IMR-90 (cell line): Measurements from ENCODE around the gene LPIN1. TPM values are rescaled to one million over a fixed set of nuclear protein-coding genes. Genes with fewer than 3 reads are reported as not detected.
A peak's percentile ranks its signal among the peaks of the same experiment; 100 is the strongest.

Source experiments
- ATAC-seq: fragments of 200-7000 bp; cut with Tn5 transposase; 2 replicates; pipeline ENCODE4 v1.9.1; 2020; ENCODE audit warnings: low read depth, mild to moderate bottlenecking, moderate library complexity
- BruUV-seq: library from RNA; stranded (reverse); fragments of 400-500 nt; replicated peaks from 2 replicates; lab custom pipeline; 2021; lab: Mats Ljungman, UMichigan
- CTCF ChIA-PET: fragments of 300-600 bp; formaldehyde crosslinking; extraction: SDS; loops from one replicate; lab custom pipeline; 2021; ENCODE audit warnings: antibody characterized with exemption; lab: Yijun Ruan, JAX
- POLR2A ChIA-PET: fragments of 300-600 bp; sonication (Branson Sonifier 250); formaldehyde crosslinking; loops from one replicate; lab custom pipeline; 2022; ENCODE audit warnings: antibody characterized with exemption; ENCODE audit not compliant: unreplicated experiment; lab: Charles Lee
- DNase-seq: peaks from one replicate; pipeline ENCODE4 v3.0.0; 2013
- H2AFZ ChIP-seq: replicated peaks from 2 replicates; pipeline ENCODE3; 2013; ENCODE audit warnings: low read length, mild to moderate bottlenecking; ENCODE audit not compliant: poor library complexity
- H2AK5ac ChIP-seq: 2 replicates; pipeline ENCODE4 v1.6.1; 2013; ENCODE audit warnings: low read depth, low read length, inconsistent platforms
- H2AK9ac ChIP-seq: replicated peaks from 2 replicates; pipeline ENCODE3; 2013; ENCODE audit warnings: mild to moderate bottlenecking, low read depth, low read length, moderate library complexity; ENCODE audit not compliant: poor library complexity
- H2BK120ac ChIP-seq: 2 replicates; pipeline ENCODE4 v1.6.1; 2013; ENCODE audit warnings: low read depth, low read length, inconsistent platforms
- H2BK15ac ChIP-seq: 3 replicates; pipeline ENCODE4 v1.6.1; 2013; ENCODE audit warnings: low read depth, low read length, inconsistent platforms
- H2BK20ac ChIP-seq: 2 replicates; pipeline ENCODE4 v1.6.1; 2013; ENCODE audit warnings: low read depth, mild to moderate bottlenecking, inconsistent platforms, low read length, moderate library complexity
- H2BK5ac ChIP-seq: 2 replicates; pipeline ENCODE4 v1.6.1; 2013; ENCODE audit warnings: mild to moderate bottlenecking, low read depth, low read length, inconsistent platforms; ENCODE audit not compliant: poor library complexity, severe bottlenecking
- H3K14ac ChIP-seq: replicated peaks from 2 replicates; pipeline ENCODE4 v1.6.1; 2013; ENCODE audit warnings: low read depth, low read length, inconsistent platforms
- H3K18ac ChIP-seq: 2 replicates; pipeline ENCODE4 v1.6.1; 2013; ENCODE audit warnings: low read depth, low read length, control low read depth
- H3K23ac ChIP-seq: 2 replicates; pipeline ENCODE4 v1.6.1; 2013; ENCODE audit warnings: low read depth, low read length, inconsistent platforms
- H3K27ac ChIP-seq: 2 replicates; pipeline ENCODE4 v1.5.1; 2013; ENCODE audit warnings: mild to moderate bottlenecking, control low read depth, low read length; ENCODE audit not compliant: insufficient read depth
- H3K27me3 ChIP-seq: 2 replicates; pipeline ENCODE4 v1.6.1; 2013; ENCODE audit warnings: low read length; ENCODE audit not compliant: control insufficient read depth, insufficient read depth
- H3K36me3 ChIP-seq: 2 replicates; pipeline ENCODE4 v1.6.1; 2013; ENCODE audit warnings: low read length, mixed read lengths; ENCODE audit not compliant: control insufficient read depth, insufficient read depth
- H3K4ac ChIP-seq: 2 replicates; pipeline ENCODE4 v1.6.1; 2013; ENCODE audit warnings: low read depth, low read length, inconsistent platforms
- H3K4me1 ChIP-seq: 2 replicates; pipeline ENCODE4 v1.6.1; 2013; ENCODE audit warnings: low read length, mixed read lengths; ENCODE audit not compliant: control insufficient read depth, insufficient read depth
- H3K4me2 ChIP-seq: 2 replicates; pipeline ENCODE4 v1.6.1; 2013; ENCODE audit warnings: low read depth, mild to moderate bottlenecking, control low read depth, low read length, moderate library complexity
- H3K4me3 ChIP-seq: 2 replicates; pipeline ENCODE4 v1.5.1; 2013; ENCODE audit warnings: low read depth, mild to moderate bottlenecking, control low read depth, low read length, moderate library complexity; ENCODE audit not compliant: insufficient read depth
- H3K56ac ChIP-seq: 2 replicates; pipeline ENCODE4 v1.6.1; 2013; ENCODE audit warnings: low read length, inconsistent platforms; ENCODE audit not compliant: insufficient read depth; ENCODE audit errors: extremely low read depth
- H3K79me1 ChIP-seq, 2 experiments: 2 replicates each; pipeline ENCODE4 v1.6.1; 2013; ENCODE audit warnings: low read length in 2 of 2, inconsistent platforms in 1 of 2, low read depth in 1 of 2
- H3K9ac ChIP-seq: 2 replicates; pipeline ENCODE4 v1.6.1; 2013; ENCODE audit warnings: low read depth, low read length, control low read depth
- H3K9me1 ChIP-seq: 2 replicates; pipeline ENCODE4 v1.6.1; 2013; ENCODE audit warnings: low read length, inconsistent platforms; ENCODE audit not compliant: insufficient read depth
- H3K9me3 ChIP-seq: 2 replicates; pipeline ENCODE4 v1.6.1; 2013; ENCODE audit warnings: low read length; ENCODE audit not compliant: control insufficient read depth, insufficient read depth
- H4K20me1 ChIP-seq: 2 replicates; pipeline ENCODE4 v1.6.1; 2013; ENCODE audit warnings: low read length, inconsistent platforms; ENCODE audit not compliant: insufficient read depth
- H4K5ac ChIP-seq: 2 replicates; pipeline ENCODE4 v1.6.1; 2013; ENCODE audit warnings: mild to moderate bottlenecking, low read depth, low read length, control low read depth
- H4K8ac ChIP-seq, 2 experiments: 2 replicates each; pipeline ENCODE4 v1.6.1; 2013; ENCODE audit warnings: low read depth in 2 of 2, low read length in 2 of 2, control low read depth in 1 of 2, inconsistent platforms in 1 of 2
- H4K91ac ChIP-seq: 2 replicates; pipeline ENCODE4 v1.6.1; 2013; ENCODE audit warnings: low read depth, low read length, inconsistent platforms; ENCODE audit not compliant: insufficient read depth
- CEBPB ChIP-seq: IDR thresholded peaks from 2 replicates; pipeline ENCODE4 v1.6.1; 2012; ENCODE audit warnings: low read depth, low read length, improper control_type of control experiment
- RCOR1 ChIP-seq: IDR thresholded peaks from 2 replicates; pipeline ENCODE4 v1.6.1; 2012; ENCODE audit warnings: mild to moderate bottlenecking, low read length, improper control_type of control experiment; ENCODE audit not compliant: insufficient replicate concordance
- WGBS, 2 experiments: methylation state at CpG; one replicate each; pipeline versions ENCODE4 v1.1.5 to v1.1.7; 2013; ENCODE audit warnings: missing lambda C conversion rate in 2 of 2; ENCODE audit not compliant: insufficient read length in 1 of 2; ENCODE audit errors: extremely low coverage in 2 of 2; 5-methylcytosine and 5-hydroxymethylcytosine counted together
- dilution Hi-C: fragments of 300-500 bp; cut with HindIII; formaldehyde crosslinking; loops from one replicate; pipeline ENCODE4 v1.14.3; 2018; ENCODE audit warnings: low sequenced_read_pairs; ENCODE audit not compliant: unreplicated experiment
- in situ Hi-C: fragments of 300-500 bp; cut with MboI; formaldehyde crosslinking; loops from 3 replicates; pipeline ENCODE4 v1.14.3; 2019; ENCODE audit warnings: low sequenced_read_pairs, inconsistent platforms, mixed read lengths
- intact Hi-C: fragments of 100-400 bp; cut with micrococcal nuclease; formaldehyde crosslinking; loops from 2 replicates; pipeline ENCODE4 v1.10.0; 2022
- polyA plus RNA-seq, 3 experiments: library from polyadenylated mRNA; depleted of rRNA; stranded (reverse); fragments of >200 nt; gene quantifications; 2 replicates each; pipeline ENCODE4 v1.2.3, GENCODE V29; 2012; ENCODE audit warnings: low replicate concordance in 1 of 3
- total RNA-seq: library from RNA; depleted of rRNA; stranded (reverse); fragments of >200 nt; gene quantifications from 2 replicates; pipeline ENCODE4 v1.2.3, GENCODE V29; 2012

Gene LPIN1
- total and polyA plus RNA-seq, 2 of the 4 experiments (the other 2 are of a cell fraction), result 21.3 to 25.1 TPM

- CTCF ChIA-PET, result interaction anchor here (1.5 kb wide), 1 partner anchor 40 kb away, joined by 5 read pairs; no protein-coding TSS in a partner anchor
- POLR2A ChIA-PET, result no interaction called here
These were observed 32.0 kb downstream of the LPIN1 start for GRCh38 chr2:11778416-11778815.

More at GRCh38 chr2:11778416-11778815, 32.0 kb downstream of the LPIN1 start:
- TF ChIP-seq RCOR1 (no peak), CEBPB (no peak)
- Histone ChIP-seq H2AFZ (no peak overlapping the region), H3K4me2 (no peak overlapping the region), H2BK20ac (no peak overlapping the region), H4K91ac (no peak overlapping the region), H3K4me1 (peaks cover 7% of the 10 kb centered on the region), H3K18ac (no peak overlapping the region), H3K79me1 (peaks cover 0 to 9% of the 10 kb centered on the region in 2 experiments; a peak in 1 of 4 replicates), H4K8ac (peak overlapping the region in 1 of 2 experiments; percentile 8; a peak in 1 of 4 replicates), H3K4ac (no peak overlapping the region), H3K9ac (no peak overlapping the region), H3K56ac (no peak overlapping the region), H3K4me3 (no peak overlapping the region), H4K20me1 (no peaks in the 10 kb centered on the region), H2BK15ac (no peak overlapping the region), H2BK5ac (no peak overlapping the region), H3K9me3 (no peaks in the 10 kb centered on the region), H4K5ac (no peak overlapping the region), H3K23ac (no peak overlapping the region), H3K9me1 (peaks cover 4% of the 10 kb centered on the region), H2BK120ac (no peak overlapping the region), H2AK9ac (no peak overlapping the region), H3K14ac (no peak overlapping the region), H3K36me3 (peaks cover 32% of the 10 kb centered on the region), H3K27me3 (no peaks in the 10 kb centered on the region), H2AK5ac (no peak overlapping the region), H3K27ac (no peak overlapping the region)
- in situ Hi-C loops, result loop anchor here (10.0 kb wide), 1 partner anchor 304 kb away; no protein-coding TSS in a partner anchor
- BruUV-seq, result no TSS peak
- no CpG with 5 or more reads among the region's 4 CpGs for WGBS, 2 experiments
- dilution Hi-C loops, result no loop called here
- intact Hi-C loops, result loop anchor here (2.0 to 5.0 kb wide), 2 partner anchors 194 to 646 kb away; a partner anchor contains a TSS
- DNase-seq (no peak), ATAC-seq (no peak)
